Naive B cell (primary cell): Measurements from ENCODE around the gene KCNAB2. TPM values are rescaled to one million over a fixed set of nuclear protein-coding genes. Genes with fewer than 3 reads are reported as not detected.
A peak's percentile ranks its signal among the peaks of the same experiment; 100 is the strongest.
"Not testable (repeated sequence)": the region's sequence is repeated elsewhere in the genome, so short reads cannot be mapped to it uniquely, and the experiment has no call there.

ENCODE experiments used
- ATAC-seq, 2 donors: fragments of 150-1000 bp; cut with Tn5 transposase; 2 replicates each; pipeline ENCODE4 v1.10.0; 2021; ENCODE audit warnings: low read depth in 2 of 2, mild to moderate bottlenecking in 2 of 2, moderate library complexity in 2 of 2
- DNase-seq: peaks from one replicate; pipeline ENCODE4 v3.0.0; 2022
- H3K27ac Mint-ChIP-seq, 6 donors: one replicate each; pipeline ENCODE4 v1.8.0; 2020 to 2022; ENCODE audit warnings: mild to moderate bottlenecking in 6 of 6, mixed read lengths in 6 of 6, moderate library complexity in 5 of 6, inconsistent platforms in 2 of 6
- H3K27me3 Mint-ChIP-seq, 3 donors: one replicate each; pipeline ENCODE4 v1.8.0; 2021 to 2022; ENCODE audit warnings: mixed read lengths in 3 of 3, mild to moderate bottlenecking in 1 of 3
- H3K36me3 Mint-ChIP-seq, 2 donors: one replicate each; pipeline ENCODE4 v1.8.0; 2020 to 2022; ENCODE audit warnings: mixed read lengths in 2 of 2, inconsistent platforms in 1 of 2, mild to moderate bottlenecking in 1 of 2
- H3K4me1 Mint-ChIP-seq, 3 donors: one replicate each; pipeline ENCODE4 v1.8.0; 2020 to 2022; ENCODE audit warnings: mixed read lengths in 3 of 3, inconsistent platforms in 1 of 3, mild to moderate bottlenecking in 1 of 3, moderate library complexity in 1 of 3
- H3K4me3 Mint-ChIP-seq, 8 donors: one replicate each; pipeline ENCODE4 v1.8.0; 2020 to 2022; ENCODE audit warnings: mild to moderate bottlenecking in 8 of 8, mixed read lengths in 8 of 8, moderate library complexity in 8 of 8, inconsistent platforms in 2 of 8
- H3K9me3 Mint-ChIP-seq, 7 donors: one replicate each; pipeline ENCODE4 v1.8.0; 2020 to 2022; ENCODE audit warnings: mixed read lengths in 7 of 7, mild to moderate bottlenecking in 5 of 7, inconsistent platforms in 2 of 7, moderate library complexity in 1 of 7
- polyA plus RNA-seq, 6 donors: library from polyadenylated mRNA; unstranded; fragments of 300-500 nt; fragmentation: Illumina TruSeq; gene quantifications; one replicate each; pipeline ENCODE4 v1.2.3, GENCODE V29; 2021; ENCODE audit warnings: low read depth in 6 of 6

The KCNAB2 gene
- polyA plus RNA-seq, 6 donors from 2014 or later: 10.2 to 16.8 (median 13.9) TPM

DNA sequence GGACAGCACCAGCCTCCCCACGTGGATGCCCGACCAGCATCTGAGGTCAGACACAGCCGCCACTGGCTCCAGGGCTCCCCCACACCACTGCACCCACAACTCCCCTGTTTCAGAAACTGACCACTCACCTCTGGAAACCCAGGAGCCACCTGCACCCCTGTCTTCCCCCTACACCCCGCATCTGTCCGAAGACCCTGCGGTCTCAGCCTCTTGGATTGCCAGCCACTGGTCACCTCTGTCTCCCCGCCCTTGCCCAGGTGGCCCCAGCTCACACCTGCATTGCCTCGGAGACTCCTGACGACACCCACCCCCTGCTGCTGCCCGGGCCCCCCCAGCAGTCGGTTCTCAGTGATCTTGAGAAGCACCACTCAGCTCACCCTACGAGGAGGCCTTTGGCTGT lies 32.2 kb upstream of the KCNAB2 start:
- H3K27me3 Mint-ChIP-seq: no peaks in the 10 kb centered on the region
- H3K27ac Mint-ChIP-seq: peak overlapping the region in 3 of 6 donors; percentile 38 to 91 (median 73)
- no peak for DNase-seq
- no peak for ATAC-seq
- no peaks in the 10 kb centered on the region for H3K36me3 Mint-ChIP-seq
- H3K4me1 Mint-ChIP-seq: peaks cover 20 to 25% (median 24%) of the 10 kb centered on the region in 3 donors
- H3K4me3 Mint-ChIP-seq: peak overlapping the region in 1 of 8 donors; percentile 40
- H3K9me3 Mint-ChIP-seq: no peaks in the 10 kb centered on the region

DNA sequence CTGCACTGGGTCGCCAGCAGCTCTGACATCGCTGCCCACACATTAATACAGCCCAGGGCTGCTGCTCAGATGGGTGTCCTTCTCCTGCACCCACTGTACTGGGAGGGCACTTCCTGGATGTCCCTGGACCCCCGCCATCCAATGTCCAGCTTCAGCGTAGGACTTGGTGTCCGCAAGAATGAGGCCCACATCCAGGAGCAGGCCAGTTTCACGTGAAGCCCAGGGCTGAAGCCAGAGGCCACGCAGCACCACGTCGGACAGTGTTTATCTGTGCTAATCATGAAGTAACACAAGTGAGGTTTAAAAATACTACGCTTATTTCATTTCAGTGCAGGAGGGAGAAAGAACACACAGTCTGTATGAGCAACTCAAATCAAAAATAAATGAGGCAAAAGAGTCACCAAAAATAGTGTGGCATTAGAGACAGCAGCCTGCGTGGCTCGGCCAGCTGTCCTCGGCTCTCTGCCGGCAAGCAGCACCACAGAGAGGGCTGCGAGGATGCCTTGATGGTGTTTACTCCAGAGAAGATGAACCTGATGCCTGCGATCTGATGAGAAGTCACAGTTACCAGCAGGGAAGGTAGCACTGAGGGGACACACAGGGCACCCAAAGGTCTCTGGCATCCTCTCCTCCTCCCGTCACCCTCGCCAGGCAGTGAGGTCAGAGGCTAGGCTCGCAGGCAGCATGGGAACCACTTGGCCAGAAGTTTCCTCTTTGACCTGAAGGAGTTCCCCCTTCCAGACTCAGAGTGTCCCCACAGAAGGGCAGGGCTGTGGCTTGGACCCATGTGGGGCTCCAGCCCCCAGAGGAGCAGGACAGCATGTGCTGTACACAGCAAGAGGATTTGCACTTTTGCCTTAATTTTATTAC lies 31.3 kb upstream of the KCNAB2 start:
- H3K27ac Mint-ChIP-seq: peak overlapping the region in 1 of 6 donors; percentile 72
- H3K4me1 Mint-ChIP-seq: peaks cover 20 to 25% (median 24%) of the 10 kb centered on the region in 3 donors
- no peaks in the 10 kb centered on the region for H3K27me3 Mint-ChIP-seq
- DNase-seq: no peak
- H3K9me3 Mint-ChIP-seq: no peaks in the 10 kb centered on the region
- no peak for ATAC-seq
- peak overlapping the region in 1 of 8 donors; percentile 12 for H3K4me3 Mint-ChIP-seq
- H3K36me3 Mint-ChIP-seq: no peaks in the 10 kb centered on the region

GRCh38 chr1:6016191-6016865 lies 29.4 kb upstream of the KCNAB2 start:
- Mint-ChIP-seq H3K4me3 (no peak overlapping the region), H3K27me3 (no peaks in the 10 kb centered on the region)

GRCh38 chr1:6017654-6018053 lies 28.0 kb upstream of the KCNAB2 start:
- not testable (repeated sequence) for H3K36me3 Mint-ChIP-seq, H3K4me3 Mint-ChIP-seq, H3K27ac Mint-ChIP-seq, ATAC-seq, DNase-seq, H3K9me3 Mint-ChIP-seq, H3K27me3 Mint-ChIP-seq
- H3K4me1 Mint-ChIP-seq: peaks cover 6 to 14% (median 13%) of the 10 kb centered on the region in 3 donors

More at GRCh38 chr1:6016191-6016865, 29.4 kb upstream of the KCNAB2 start:
- peaks cover 14 to 18% (median 18%) of the 10 kb centered on the region in 3 donors for H3K4me1 Mint-ChIP-seq
- no peaks in the 10 kb centered on the region for H3K36me3 Mint-ChIP-seq
- no peaks in the 10 kb centered on the region for H3K9me3 Mint-ChIP-seq
- DNase-seq: no peak
- peak overlapping the region in 1 of 6 donors; percentile 60 for H3K27ac Mint-ChIP-seq
- ATAC-seq: no peak

- H3K27me3 Mint-ChIP-seq: no peaks in the 10 kb centered on the region
- H3K36me3 Mint-ChIP-seq: no peaks in the 10 kb centered on the region
- ATAC-seq (no peak), DNase-seq (no peak)
- peaks cover 0 to 6% (median 3%) of the 10 kb centered on the region in 3 donors for H3K4me1 Mint-ChIP-seq
- no peak overlapping the region for H3K4me3 Mint-ChIP-seq
- H3K9me3 Mint-ChIP-seq: peaks cover 0 to 6% (median 0%) of the 10 kb centered on the region in 7 donors
- peak overlapping the region in 1 of 6 donors; percentile 28 for H3K27ac Mint-ChIP-seq
Measured at GRCh38 chr1:6019166-6019845, 26.4 kb upstream of the KCNAB2 start.

GRCh38 chr1:6022193-6022592 lies 23.5 kb upstream of the KCNAB2 start:
- Mint-ChIP-seq H3K4me1 (peaks cover 19 to 27% (median 23%) of the 10 kb centered on the region in 3 donors), H3K4me3 (peak overlapping the region in 1 of 8 donors; percentile 6), H3K27ac (peak overlapping the region in 2 of 6 donors; percentile 39 to 90), H3K36me3 (no peaks in the 10 kb centered on the region), H3K27me3 (no peaks in the 10 kb centered on the region), H3K9me3 (peaks cover 0 to 6% (median 0%) of the 10 kb centered on the region in 7 donors)
- ATAC-seq (no peak), DNase-seq (no peak)

DNA sequence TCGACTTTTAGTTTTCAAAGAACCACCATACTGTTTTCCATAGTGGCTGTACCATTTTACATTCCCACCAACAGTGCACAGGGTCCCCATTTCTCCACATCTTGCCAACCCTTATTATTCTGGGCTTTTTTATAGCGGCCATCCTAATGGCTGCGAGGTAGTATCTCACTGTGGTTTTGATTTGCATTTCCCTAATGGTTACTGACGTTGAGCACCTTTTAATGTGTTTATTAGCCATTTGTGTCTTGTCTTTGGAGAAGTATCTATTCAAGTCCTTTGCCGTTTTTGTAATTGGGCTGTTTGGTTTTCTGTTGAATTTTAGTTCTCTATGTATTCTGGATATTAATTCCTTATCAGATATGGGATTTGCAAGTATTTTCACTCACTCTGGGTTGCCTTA lies 22.3 kb upstream of the KCNAB2 start:
- no peaks in the 10 kb centered on the region for H3K27me3 Mint-ChIP-seq
- H3K36me3 Mint-ChIP-seq: no peaks in the 10 kb centered on the region
- peak overlapping the region in 1 of 8 donors; percentile 67 for H3K4me3 Mint-ChIP-seq
- H3K9me3 Mint-ChIP-seq: peaks cover 0 to 6% (median 0%) of the 10 kb centered on the region in 7 donors
- ATAC-seq (no peak), DNase-seq (no peak)
- H3K27ac Mint-ChIP-seq: peak overlapping the region in 3 of 6 donors; percentile 91 to 98 (median 93)
- H3K4me1 Mint-ChIP-seq: peaks cover 30 to 38% (median 31%) of the 10 kb centered on the region in 3 donors

- Mint-ChIP-seq H3K27ac (peak overlapping the region; percentile 7 to 100 (median 96)), H3K27me3 (no peaks in the 10 kb centered on the region), H3K36me3 (no peaks in the 10 kb centered on the region), H3K4me1 (peaks cover 34 to 45% (median 42%) of the 10 kb centered on the region in 3 donors), H3K4me3 (peak overlapping the region in 1 of 8 donors; percentile 78), H3K9me3 (peaks cover 0 to 6% (median 0%) of the 10 kb centered on the region in 7 donors)
- no peak for ATAC-seq
- no peak for DNase-seq
Measured at GRCh38 chr1:6024376-6024775, 21.3 kb upstream of the KCNAB2 start.

GRCh38 chr1:6025269-6026094 lies 20.2 kb upstream of the KCNAB2 start:
- no peaks in the 10 kb centered on the region for H3K27me3 Mint-ChIP-seq
- peaks cover 39 to 56% (median 51%) of the 10 kb centered on the region in 3 donors for H3K4me1 Mint-ChIP-seq
- H3K9me3 Mint-ChIP-seq: peaks cover 0 to 6% (median 0%) of the 10 kb centered on the region in 7 donors
- no peak for ATAC-seq
- H3K4me3 Mint-ChIP-seq: peak overlapping the region; percentile 78 to 95 (median 92)
- no peaks in the 10 kb centered on the region for H3K36me3 Mint-ChIP-seq
- no peak for DNase-seq
- H3K27ac Mint-ChIP-seq: peak overlapping the region; percentile 98 to 100 (median 98)

GRCh38 chr1:6026095-6026809 lies 19.4 kb upstream of the KCNAB2 start:
- H3K4me3 Mint-ChIP-seq: peak overlapping the region; percentile 78 to 95 (median 92)
- ATAC-seq (peak; percentile 82 to 83), DNase-seq (peak; percentile 97)
- no peaks in the 10 kb centered on the region for H3K36me3 Mint-ChIP-seq
- no peaks in the 10 kb centered on the region for H3K27me3 Mint-ChIP-seq
- H3K4me1 Mint-ChIP-seq: peaks cover 47 to 64% (median 59%) of the 10 kb centered on the region in 3 donors
- peak overlapping the region; percentile 98 to 100 (median 98) for H3K27ac Mint-ChIP-seq
- H3K9me3 Mint-ChIP-seq: peaks cover 0 to 6% (median 0%) of the 10 kb centered on the region in 7 donors

DNA sequence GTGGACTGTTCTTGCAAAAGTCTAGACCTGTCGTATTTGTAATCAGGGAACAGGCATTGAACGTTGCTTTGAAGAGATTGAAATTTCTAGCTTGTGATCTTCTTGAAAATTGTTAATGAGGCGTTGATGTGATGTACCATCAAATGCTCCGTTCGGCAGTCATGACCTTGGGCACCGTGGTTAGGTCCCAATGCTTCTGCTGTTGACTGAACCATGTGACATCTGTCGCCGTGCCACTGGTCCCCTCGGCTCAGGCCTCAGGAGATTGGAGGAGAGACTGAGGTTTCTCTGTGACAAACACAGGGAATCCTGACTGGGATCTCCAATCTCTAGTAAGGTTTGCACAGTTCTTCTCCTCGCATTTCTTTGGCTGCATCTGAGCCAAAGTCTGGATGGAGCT lies 18.1 kb upstream of the KCNAB2 start:
- Mint-ChIP-seq H3K4me3 (peak overlapping the region; percentile 78 to 95 (median 92)), H3K4me1 (peaks cover 45 to 73% (median 71%) of the 10 kb centered on the region in 3 donors), H3K9me3 (no peaks in the 10 kb centered on the region), H3K27ac (peak overlapping the region; percentile 98 to 100 (median 98)), H3K27me3 (no peaks in the 10 kb centered on the region), H3K36me3 (no peaks in the 10 kb centered on the region)
- ATAC-seq (no peak), DNase-seq (no peak)
